HAP-1 (cell line): ENCODE results near the gene FREY1.

Source experiments
- DNase-seq, 2 experiments: peaks; one replicate each; pipeline ENCODE4 v3.0.0-alpha.2; 2016 to 2020; ENCODE audit warnings: low spot score in 2 of 2
- H3K27me3 ChIP-seq: fragments of 250-450 bp; sonication (Bioruptor Pico); 2 replicates; pipeline ENCODE4 v1.5.1; 2020; ENCODE audit warnings: low read depth, mild to moderate bottlenecking, moderate library complexity
- H3K36me3 ChIP-seq: fragments of 250-450 bp; sonication (Bioruptor Pico); replicated peaks from 2 replicates; pipeline ENCODE4 v1.5.1; 2020; ENCODE audit warnings: mild to moderate bottlenecking
- H3K4me1 ChIP-seq: fragments of 250-450 bp; sonication (Bioruptor Pico); 2 replicates; pipeline ENCODE4 v1.5.1; 2020; ENCODE audit warnings: mild to moderate bottlenecking
- H3K4me3 ChIP-seq: fragments of 250-450 bp; sonication (Bioruptor Pico); 2 replicates; pipeline ENCODE4 v1.5.1; 2020; ENCODE audit warnings: mild to moderate bottlenecking, moderate library complexity
- H3K9me3 ChIP-seq: fragments of 250-450 bp; sonication (Bioruptor Pico); 2 replicates; pipeline ENCODE4 v1.5.1; 2020; ENCODE audit warnings: mild to moderate bottlenecking, moderate library complexity
- in situ Hi-C: fragments of 300-500 bp; cut with MboI; formaldehyde crosslinking; loops from 3 replicates; pipeline ENCODE4 v1.14.3; 2020; ENCODE audit warnings: low sequenced_read_pairs, inconsistent platforms, mixed read lengths

FREY1 gene

DNA sequence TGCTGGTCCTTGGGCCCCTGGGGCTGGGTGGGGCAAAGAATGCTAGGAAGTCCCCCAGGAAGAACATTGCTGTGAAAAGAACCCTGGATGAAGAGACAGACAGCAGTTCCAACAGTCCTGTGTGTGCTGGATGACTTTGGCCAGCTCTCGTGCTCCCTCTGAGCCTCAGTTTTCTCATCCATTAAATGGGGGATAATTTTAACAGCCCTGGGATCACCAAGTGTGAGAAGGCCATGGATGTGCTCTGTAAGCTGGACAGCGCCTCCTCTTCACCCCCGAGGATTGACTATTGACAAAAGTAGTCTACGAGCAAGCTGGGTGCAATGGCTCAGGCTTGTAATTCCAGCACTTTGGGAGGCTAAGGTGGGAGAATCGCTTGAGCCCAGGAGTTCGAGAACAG is 17.9 kb upstream of the FREY1 start:
- no peak for DNase-seq
- Histone ChIP-seq H3K9me3 (no peaks in the 10 kb centered on the region), H3K4me1 (peaks cover 3% of the 10 kb centered on the region; the same call in 1 of the 2 replicates), H3K36me3 (no peaks in the 10 kb centered on the region), H3K4me3 (no peak overlapping the region), H3K27me3 (no peaks in the 10 kb centered on the region)
- in situ Hi-C loops = no loop called here

DNA sequence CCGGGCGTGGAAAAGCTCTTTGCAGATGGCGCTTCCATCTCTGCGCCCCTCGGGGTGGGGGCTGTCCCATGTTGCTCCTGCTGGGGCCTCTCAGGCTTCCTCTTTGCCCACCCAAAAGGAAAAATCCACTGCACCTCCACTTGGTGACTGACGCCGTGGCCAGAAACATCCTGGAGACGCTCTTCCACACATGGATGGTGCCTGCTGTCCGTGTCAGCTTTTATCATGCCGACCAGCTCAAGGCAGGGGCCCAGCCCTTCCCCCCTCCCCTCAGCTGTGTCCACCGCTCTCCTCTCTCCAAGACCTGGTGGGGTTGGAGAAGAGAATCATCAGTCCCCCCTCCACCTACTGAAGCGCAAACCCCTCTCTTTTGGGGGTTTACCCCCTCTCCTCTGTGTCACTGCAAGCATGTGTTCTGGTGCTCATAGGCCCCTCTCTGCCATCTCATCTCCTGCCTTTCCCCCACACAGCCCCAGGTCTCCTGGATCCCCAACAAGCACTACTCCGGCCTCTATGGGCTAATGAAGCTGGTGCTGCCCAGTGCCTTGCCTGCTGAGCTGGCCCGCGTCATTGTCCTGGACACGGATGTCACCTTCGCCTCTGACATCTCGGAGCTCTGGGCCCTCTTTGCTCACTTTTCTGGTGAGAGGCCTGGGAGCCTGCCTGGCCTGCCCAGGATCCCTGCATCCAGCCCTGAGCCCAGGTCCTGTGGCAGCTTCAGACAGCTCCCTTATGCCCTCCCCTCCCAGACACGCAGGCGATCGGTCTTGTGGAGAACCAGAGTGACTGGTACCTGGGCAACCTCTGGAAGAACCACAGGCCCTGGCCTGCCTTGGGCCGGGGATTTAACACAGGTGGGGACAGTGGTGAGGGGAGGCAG is 17.2 kb upstream of the FREY1 start:
- in situ Hi-C loops = no loop called here
- H3K4me1 ChIP-seq = peaks cover 4% of the 10 kb centered on the region; the same call in 1 of the 2 replicates
- H3K27me3 ChIP-seq = no peaks in the 10 kb centered on the region
- no peak overlapping the region for H3K4me3 ChIP-seq
- DNase-seq = no peak
- no peaks in the 10 kb centered on the region for H3K36me3 ChIP-seq
- no peaks in the 10 kb centered on the region for H3K9me3 ChIP-seq

DNA sequence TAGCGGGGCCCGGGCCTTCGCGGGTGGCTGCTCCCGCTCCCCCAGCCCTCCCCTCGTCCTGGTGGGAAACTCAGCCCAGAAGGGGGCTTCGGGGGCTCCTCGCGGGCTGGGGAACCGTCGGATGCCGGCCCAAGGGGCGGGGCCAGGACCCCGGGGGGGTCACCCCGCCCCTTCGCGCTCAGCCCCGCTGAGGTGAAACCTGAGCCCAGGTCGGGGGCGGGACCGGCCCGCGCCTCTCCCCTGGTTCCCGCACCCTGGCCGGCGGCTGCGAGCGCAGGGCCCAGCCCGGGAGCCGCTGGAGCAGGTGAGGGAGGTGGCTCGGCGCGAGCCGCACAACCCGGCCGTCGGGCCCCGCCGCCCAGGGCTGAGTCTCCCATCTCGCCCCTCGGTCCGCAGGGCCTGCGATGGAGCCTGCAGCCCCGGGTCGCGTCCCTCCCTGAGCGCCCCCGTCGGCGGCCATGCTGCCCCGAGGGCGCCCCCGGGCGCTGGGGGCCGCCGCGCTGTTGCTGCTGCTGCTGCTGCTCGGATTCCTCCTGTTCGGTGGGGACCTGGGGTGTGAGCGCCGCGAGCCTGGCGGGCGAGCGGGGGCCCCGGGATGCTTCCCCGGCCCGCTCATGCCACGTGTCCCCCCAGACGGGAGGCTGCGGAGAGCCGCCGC is 15.5 kb upstream of the FREY1 start, which contains the start of gene LARGE2:
LARGE2 (plus strand) TSS at position 232 of the 658 bp plus-strand sequence; CDS start at position 459, 227 bp downstream.
- no peak for DNase-seq
- H3K9me3 ChIP-seq = no peaks in the 10 kb centered on the region
- peaks cover 7% of the 10 kb centered on the region for H3K4me1 ChIP-seq
- H3K4me3 ChIP-seq = no peak within 1 kb of the TSS
- H3K27me3 ChIP-seq = no peaks in the 10 kb centered on the region
- in situ Hi-C loops = no loop called here
- H3K36me3 ChIP-seq = no peaks in the 10 kb centered on the region

DNA sequence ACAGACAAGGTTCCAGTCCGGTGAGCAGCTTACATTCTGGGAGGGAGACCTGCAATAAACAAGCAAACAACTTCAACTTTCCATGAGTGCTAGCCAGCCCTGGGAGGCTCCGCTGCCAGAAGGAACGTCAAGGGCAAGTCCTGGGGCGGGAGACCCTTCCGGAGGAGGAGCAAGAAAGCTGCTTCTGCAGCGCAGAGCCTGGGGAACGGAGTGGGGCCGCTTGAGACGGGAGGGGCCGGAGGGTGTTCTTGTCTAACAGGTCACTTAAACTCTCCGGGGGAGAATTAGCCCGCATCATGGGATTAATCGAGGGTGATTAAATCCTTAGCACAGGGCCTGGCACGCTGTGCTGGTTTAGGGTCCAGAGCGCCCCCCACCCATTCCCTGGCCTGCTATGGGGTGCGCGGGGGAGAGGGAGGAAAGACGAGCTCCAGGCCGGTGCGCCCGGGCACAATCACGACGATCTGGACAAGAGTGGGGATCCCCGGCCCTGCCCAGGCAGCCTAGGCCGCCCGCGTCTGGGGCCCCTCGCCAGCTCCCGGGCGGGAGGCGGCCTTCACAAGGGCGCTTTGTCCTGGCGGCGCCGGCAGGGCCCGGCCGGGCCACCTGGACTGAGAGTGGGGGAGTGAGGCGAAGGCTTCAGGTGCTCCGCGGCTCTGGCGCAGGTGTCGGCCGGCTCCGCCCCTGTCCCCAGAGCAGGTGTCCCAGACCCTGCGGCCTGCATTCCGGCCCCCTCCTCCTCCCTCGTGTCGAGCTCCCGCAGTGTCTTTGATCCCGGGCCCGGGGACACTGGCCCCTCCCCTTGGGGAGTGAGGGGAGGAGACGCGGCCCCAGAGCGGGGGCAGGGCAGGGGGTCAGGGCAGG is 14.7 kb upstream of the FREY1 start:
- Histone ChIP-seq H3K36me3 (no peaks in the 10 kb centered on the region; the same call in 1 of the 2 replicates), H3K9me3 (no peaks in the 10 kb centered on the region), H3K4me1 (peaks cover 10% of the 10 kb centered on the region), H3K27me3 (no peaks in the 10 kb centered on the region), H3K4me3 (no peak overlapping the region)
- no peak for DNase-seq
- in situ Hi-C loops = no loop called here

DNA sequence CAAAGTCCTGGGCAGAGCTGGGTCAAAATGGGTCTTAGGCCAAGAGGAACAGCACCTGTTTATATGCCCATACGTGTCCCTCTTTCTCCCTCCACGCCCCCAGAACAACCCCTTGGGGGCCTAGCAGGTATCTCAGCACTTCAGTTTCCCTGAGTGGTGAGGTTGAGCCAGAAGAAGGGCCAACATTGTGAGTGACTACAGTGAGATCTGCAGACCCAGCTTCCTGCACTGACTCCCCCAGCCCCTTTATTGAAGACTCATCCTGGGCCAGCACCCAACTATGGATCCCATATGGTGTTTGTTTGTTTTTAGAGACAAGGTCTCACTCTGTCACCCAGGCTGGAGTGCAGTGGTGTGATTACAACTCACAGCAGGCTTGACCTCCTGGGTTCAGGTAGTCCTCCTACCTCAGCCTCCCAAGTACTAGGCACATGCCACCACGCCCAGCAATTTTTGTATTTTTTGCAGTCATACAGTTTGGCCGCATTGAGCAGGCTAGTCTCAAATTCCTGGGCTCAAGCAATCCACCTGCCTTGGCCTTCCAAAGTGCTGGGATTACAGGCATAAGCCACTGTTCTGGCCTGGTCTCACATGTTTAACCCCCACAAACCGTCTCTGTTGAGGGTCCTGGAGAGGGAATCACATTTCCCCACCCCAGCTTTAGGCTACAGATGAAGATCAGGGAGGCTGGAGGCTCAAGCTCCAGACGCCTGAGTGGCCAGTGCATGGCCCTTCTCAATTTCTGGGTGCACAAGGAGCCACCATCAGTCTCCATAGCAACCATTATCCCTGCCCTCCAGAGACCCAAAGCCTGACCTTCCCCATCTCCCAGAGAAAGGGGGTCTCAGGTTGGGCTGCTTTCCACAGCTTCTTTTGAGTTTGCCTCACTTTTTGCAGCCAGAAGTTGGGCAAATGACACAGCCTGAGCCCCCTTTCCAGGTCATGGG is 13.7 kb upstream of the FREY1 start:
- in situ Hi-C loops = no loop called here
- Histone ChIP-seq H3K27me3 (no peaks in the 10 kb centered on the region), H3K36me3 (no peaks in the 10 kb centered on the region; the same call in 1 of the 2 replicates), H3K4me3 (no peak overlapping the region), H3K9me3 (no peaks in the 10 kb centered on the region), H3K4me1 (peaks cover 11% of the 10 kb centered on the region)
- no peak for DNase-seq

DNA sequence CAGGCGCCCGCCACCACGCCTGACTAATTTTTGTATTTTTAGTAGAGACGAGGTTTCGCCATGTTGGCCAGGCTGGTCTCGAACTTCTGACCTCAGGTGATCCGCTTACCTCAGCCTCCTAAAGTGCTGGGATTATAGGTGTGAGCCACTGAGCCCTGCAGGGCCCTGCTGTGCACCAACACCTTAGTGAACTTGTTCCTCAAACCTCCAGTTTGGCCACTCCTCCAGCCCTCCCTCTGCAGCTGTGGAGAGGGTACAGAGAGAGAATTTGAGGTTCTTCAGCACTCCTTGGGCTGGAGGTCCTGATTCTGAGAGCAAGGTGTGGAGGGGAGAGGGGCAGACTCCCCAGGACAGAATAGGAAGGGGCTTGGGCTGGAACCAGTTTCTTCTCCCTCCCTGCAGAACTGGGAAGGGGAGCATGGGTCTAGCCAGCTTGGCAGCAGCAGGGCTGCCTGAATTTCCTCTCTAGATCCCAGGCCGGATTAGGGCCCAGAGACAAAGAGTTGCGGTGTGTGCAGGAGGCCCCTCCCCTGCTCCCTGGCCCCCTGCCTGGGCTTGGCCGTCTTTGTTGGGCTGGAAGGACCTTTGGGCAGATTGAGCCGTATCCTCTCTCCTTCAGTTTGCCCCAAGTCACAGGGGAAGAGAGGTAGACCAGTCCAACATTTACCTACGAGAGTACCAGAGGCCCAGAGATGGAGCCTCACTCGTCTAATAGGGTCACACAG is 12.9 kb upstream of the FREY1 start:
- no peaks in the 10 kb centered on the region for H3K9me3 ChIP-seq
- H3K27me3 ChIP-seq = no peaks in the 10 kb centered on the region
- peaks cover 2% of the 10 kb centered on the region for H3K36me3 ChIP-seq
- in situ Hi-C loops = no loop called here
- H3K4me1 ChIP-seq = peaks cover 11% of the 10 kb centered on the region
- no peak overlapping the region for H3K4me3 ChIP-seq
- peak in 1 of 2 experiments; percentile 41 for DNase-seq

DNA sequence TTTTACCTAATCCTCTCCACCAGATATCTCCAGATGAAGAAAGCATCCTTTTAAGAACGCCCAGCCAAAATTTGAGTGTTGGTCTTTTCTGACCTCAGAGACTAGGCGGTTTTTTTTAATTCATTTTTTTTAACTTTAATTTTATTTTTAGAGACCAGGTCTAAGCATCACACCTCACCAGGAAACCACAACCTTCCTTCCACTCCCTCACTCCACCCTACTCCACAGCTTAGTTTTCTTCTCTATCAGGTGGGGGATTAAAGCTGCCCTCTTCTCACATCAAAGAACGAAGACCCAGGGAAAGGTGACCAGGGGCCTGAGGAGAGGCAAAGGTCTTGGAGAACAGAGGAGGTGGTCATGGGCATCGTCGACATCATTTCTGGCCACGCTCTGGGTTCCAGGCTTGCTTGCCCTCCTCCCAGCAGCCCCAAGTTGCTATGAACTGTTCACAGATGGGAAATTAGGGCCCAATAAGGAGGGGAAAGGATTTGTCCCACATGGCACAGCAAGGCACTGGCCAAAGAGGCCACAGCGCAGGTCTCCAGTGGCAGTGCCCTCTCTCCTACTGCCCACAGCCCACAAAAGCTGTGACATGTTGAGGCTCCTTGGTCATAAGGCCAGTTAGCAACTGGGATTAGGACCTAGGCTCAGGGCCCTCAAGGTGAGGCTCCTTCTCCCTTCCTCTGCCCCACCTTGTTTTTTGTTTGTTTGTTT is 12.0 kb upstream of the FREY1 start:
- peaks cover 11% of the 10 kb centered on the region for H3K4me1 ChIP-seq
- peaks cover 9% of the 10 kb centered on the region for H3K36me3 ChIP-seq
- no peaks in the 10 kb centered on the region for H3K9me3 ChIP-seq
- H3K27me3 ChIP-seq = no peaks in the 10 kb centered on the region
- in situ Hi-C loops = no loop called here
- H3K4me3 ChIP-seq = peak overlapping the region; percentile 93
- DNase-seq = no peak

DNA sequence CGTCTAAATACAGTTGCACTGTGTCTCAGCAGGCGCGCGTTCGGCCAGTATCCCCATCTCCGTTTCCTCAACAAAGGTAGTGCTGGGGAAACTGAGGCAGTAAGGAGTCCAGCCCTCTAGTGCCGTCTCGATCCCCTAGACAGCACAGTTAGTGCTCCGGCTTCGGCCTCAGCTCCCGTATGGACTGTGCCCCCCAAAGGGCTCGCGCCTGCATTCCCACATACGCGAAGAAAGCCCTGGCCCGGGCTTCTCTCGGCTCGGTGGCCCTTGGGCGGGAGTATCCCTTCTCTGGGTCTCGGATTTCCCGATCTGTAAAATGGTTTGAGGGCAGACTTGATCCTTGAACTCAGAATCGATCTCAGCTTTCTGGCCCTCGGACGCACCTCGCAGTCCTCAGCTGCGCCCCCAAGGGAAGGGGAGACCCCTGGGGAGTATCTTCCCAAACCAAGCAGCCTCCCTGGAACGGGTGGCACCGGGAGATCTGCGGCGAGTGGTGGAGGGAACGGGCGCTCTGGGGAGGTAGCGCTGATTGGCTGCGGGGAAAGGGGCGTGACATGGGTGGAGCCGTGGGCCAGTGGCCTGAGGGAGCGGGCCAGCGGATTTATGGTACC is 11.4 kb upstream of the FREY1 start:
- Histone ChIP-seq H3K27me3 (no peaks in the 10 kb centered on the region), H3K4me3 (peak overlapping the region; percentile 93), H3K9me3 (no peaks in the 10 kb centered on the region), H3K36me3 (peaks cover 15% of the 10 kb centered on the region), H3K4me1 (peaks cover 11% of the 10 kb centered on the region)
- in situ Hi-C loops = no loop called here
- DNase-seq = peak; percentile 89 to 93

DNA sequence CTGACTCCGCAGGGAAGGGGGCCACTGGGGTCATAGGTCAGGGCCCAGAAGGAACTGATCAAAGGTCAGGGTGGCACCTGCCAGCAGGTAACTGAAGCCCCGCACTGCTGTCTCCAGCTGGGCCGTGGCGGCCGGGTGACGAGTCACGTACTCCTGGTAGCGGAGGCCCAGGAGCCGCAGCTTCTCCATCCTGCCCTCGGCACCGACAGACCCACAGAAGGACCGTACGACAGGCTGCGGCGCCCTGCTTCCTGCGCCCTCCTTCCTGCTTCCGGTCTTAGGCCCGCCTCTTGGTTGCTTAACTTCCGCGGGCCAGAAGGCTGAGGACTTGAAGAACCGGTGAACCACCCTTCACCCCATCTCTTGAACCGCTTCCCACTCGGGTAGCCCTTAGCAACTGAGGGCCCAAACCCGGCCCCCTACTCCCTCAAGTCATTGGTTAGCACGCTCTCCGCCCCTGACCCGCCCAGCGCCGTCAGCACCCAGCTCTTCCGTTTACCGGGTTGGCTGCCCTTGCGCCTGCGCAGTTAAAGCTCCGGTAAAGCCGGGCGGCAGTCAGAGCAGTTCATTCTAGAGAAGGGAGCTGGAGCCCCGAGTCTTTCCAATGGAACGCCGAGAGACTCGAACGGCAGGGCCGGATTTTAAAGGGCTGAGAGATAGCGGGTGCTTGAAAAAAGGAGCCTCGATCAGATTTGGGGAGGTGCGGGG is 10.7 kb upstream of the FREY1 start, which contains the start of gene PEX16:
PEX16 (minus strand) TSS at position 255 of the 708 bp plus-strand sequence; CDS start at position 189, 66 bp downstream.
- peak; percentile 96 for DNase-seq
- in situ Hi-C loops = no loop called here
- no peaks in the 10 kb centered on the region for H3K9me3 ChIP-seq
- peaks cover 21% of the 10 kb centered on the region for H3K36me3 ChIP-seq
- H3K4me3 ChIP-seq = peak within 1 kb of the TSS; percentile 93
- H3K27me3 ChIP-seq = no peaks in the 10 kb centered on the region
- peaks cover 11% of the 10 kb centered on the region for H3K4me1 ChIP-seq

DNA sequence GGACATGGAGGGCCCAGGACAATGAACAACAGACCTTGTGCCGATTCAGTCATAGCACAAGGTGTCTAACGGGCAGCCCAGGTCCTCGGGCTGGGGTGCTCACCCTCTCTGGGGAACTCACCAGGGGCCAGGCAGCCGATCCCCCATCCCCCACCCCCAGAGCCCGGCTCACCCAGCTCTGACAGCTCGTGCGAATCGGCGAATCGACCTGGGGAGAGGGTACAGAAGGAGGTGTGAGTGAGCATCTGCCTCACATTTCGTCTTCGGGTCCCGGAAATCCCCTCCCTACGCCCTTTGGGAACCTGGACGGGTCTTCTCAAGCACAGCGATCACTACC is 10.2 kb upstream of the FREY1 start:
- Histone ChIP-seq H3K36me3 (peaks cover 21% of the 10 kb centered on the region), H3K9me3 (no peaks in the 10 kb centered on the region), H3K27me3 (no peaks in the 10 kb centered on the region), H3K4me3 (peak overlapping the region; percentile 93), H3K4me1 (peaks cover 11% of the 10 kb centered on the region)
- in situ Hi-C loops = no loop called here
- no peak for DNase-seq

DNA sequence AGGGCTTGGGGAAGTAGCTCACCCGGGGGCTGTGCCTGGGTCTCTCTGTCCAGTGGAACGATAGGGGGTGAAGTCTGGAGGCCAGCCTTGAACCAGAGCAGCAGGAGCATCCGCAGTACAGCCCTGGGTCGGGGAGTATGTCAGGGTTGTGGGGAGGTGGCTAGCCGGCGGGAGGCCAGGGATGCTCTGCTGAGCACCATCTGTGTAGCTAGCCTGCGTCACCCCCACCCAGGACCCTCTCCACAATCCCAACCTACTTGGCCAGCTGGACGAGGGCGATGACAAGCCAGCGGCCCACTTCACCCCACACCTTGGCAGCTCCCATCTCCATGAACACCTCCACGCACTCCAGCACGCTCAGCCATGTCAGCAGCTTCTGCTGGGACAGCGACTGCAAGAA is 8.4 kb upstream of the FREY1 start:
- in situ Hi-C loops = no loop called here
- Histone ChIP-seq H3K27me3 (no peaks in the 10 kb centered on the region), H3K4me1 (peaks cover 11% of the 10 kb centered on the region), H3K4me3 (no peak overlapping the region), H3K9me3 (no peaks in the 10 kb centered on the region), H3K36me3 (peaks cover 21% of the 10 kb centered on the region)
- no peak for DNase-seq
